Right cardiac atrium (tissue), 5 donors: ENCODE data around the gene LCLAT1. TPM values are rescaled to one million over a fixed set of nuclear protein-coding genes. Genes with fewer than 3 reads are reported as not detected.
A peak's percentile ranks its signal among the peaks of the same experiment; 100 is the strongest.

ENCODE experiments used
- ATAC-seq, 2 donors: fragments of 200-7000 bp; cut with Tn5 transposase; one replicate each; pipeline versions ENCODE4 v1.8.0 to v1.9.1; 2020; ENCODE audit warnings: moderate library complexity in 2 of 2, mild to moderate bottlenecking in 1 of 2
- DNase-seq, 3 donors: peaks; one replicate each; pipeline ENCODE4 v3.0.0-alpha.2; 2020
- H3K27ac ChIP-seq: one replicate; pipeline ENCODE4 v1.5.1; 2013; ENCODE audit warnings: mild to moderate bottlenecking, low read length, control low read depth, moderate library complexity
- H3K27me3 ChIP-seq: one replicate; pipeline ENCODE4 v1.6.1; 2013; ENCODE audit not compliant: control insufficient read depth, insufficient read depth
- H3K4me1 ChIP-seq: one replicate; pipeline ENCODE4 v1.6.1; 2013; ENCODE audit warnings: low read length; ENCODE audit not compliant: control insufficient read depth, insufficient read depth
- H3K4me3 ChIP-seq: one replicate; pipeline ENCODE4 v1.5.1; 2013; ENCODE audit warnings: low read length, control low read depth
- H3K9me3 ChIP-seq: one replicate; pipeline ENCODE4 v1.6.1; 2013; ENCODE audit warnings: low read length; ENCODE audit not compliant: control insufficient read depth
- WGBS: extraction: QIAGEN DNeasy Blood & Tissue Kit; methylation state at CpG from one replicate; pipeline ENCODE4 v1.1.7; 2013; 5-methylcytosine and 5-hydroxymethylcytosine counted together
- intact Hi-C, 4 donors: fragments of 100-400 bp; cut with DNase I; formaldehyde crosslinking; loops; one replicate each; pipeline versions ENCODE4 v1.11.0 to v1.14.0; 2022 to 2023
- polyA plus RNA-seq: library from polyadenylated mRNA; stranded (reverse); fragments of 200-250 nt; gene quantifications from one replicate; pipeline ENCODE4 v1.2.3, GENCODE V29; 2013
- total RNA-seq, 4 donors: library from RNA; stranded (reverse); fragmentation: NEBNext Ultra II Directional; extraction: Animal tissue kit (Norgen Biotek cat#: 25700); gene quantifications; one replicate each; pipeline ENCODE4 v1.2.1, GENCODE V29; 2021
- donor health status: healthy with polysubstance abuse.
- donor health status: DM: no; HTN: yes; CAD: no.
- donor health status: DM: no; HTN: no; CAD: no.
- donor health status: DM: no; HTN: yes; CAD: no; lungs with severe emphysema.
- donor health status: DM: yes; HTN: yes; CAD: no.

The LCLAT1 gene
- total and polyA plus RNA-seq, 5 donors: 5.1 to 18.7 (median 16.0) TPM

- Histone ChIP-seq H3K9me3 (no peaks in the 10 kb centered on the region), H3K4me1 (no peaks in the 10 kb centered on the region), H3K27me3 (no peaks in the 10 kb centered on the region), H3K4me3 (no peak overlapping the region), H3K27ac (no peak overlapping the region)
- DNase-seq (no peak), ATAC-seq (no peak)
- intact Hi-C loops: loop anchor here in 1 of 4 donors (10.0 kb wide), 1 partner anchor 268 kb away; no protein-coding TSS in a partner anchor
Observed at GRCh38 chr2:30472326-30472725, 25.3 kb downstream of the LCLAT1 start.

GRCh38 chr2:30475542-30475941 is 28.5 kb downstream of the LCLAT1 start:
- no peaks in the 10 kb centered on the region for H3K4me1 ChIP-seq
- ATAC-seq: no peak
- intact Hi-C loops: loop anchor here in 1 of 4 donors (10.0 kb wide), 1 partner anchor 271 kb away; no protein-coding TSS in a partner anchor

GRCh38 chr2:30476636-30477035 is 29.6 kb downstream of the LCLAT1 start:
- Histone ChIP-seq H3K27ac (no peak overlapping the region), H3K4me1 (peaks cover 3% of the 10 kb centered on the region), H3K4me3 (no peak overlapping the region), H3K27me3 (no peaks in the 10 kb centered on the region), H3K9me3 (no peaks in the 10 kb centered on the region)
- 74% methylated on average over 2 of the region's 2 CpGs for WGBS
- intact Hi-C loops: loop anchor here in 1 of 4 donors (10.0 kb wide), 1 partner anchor 272 kb away; no protein-coding TSS in a partner anchor
- ATAC-seq (no peak), DNase-seq (no peak)

More at GRCh38 chr2:30475542-30475941, 28.5 kb downstream of the LCLAT1 start:
- DNase-seq: no peak
- Histone ChIP-seq H3K27ac (no peak overlapping the region), H3K9me3 (no peaks in the 10 kb centered on the region), H3K27me3 (no peaks in the 10 kb centered on the region), H3K4me3 (no peak overlapping the region)

- Histone ChIP-seq H3K4me1 (peaks cover 3% of the 10 kb centered on the region), H3K27ac (no peak overlapping the region), H3K9me3 (no peaks in the 10 kb centered on the region), H3K27me3 (no peaks in the 10 kb centered on the region), H3K4me3 (no peak overlapping the region)
- no peak for DNase-seq
- no peak for ATAC-seq
- WGBS: 77% methylated on average over 6 of the region's 6 CpGs
- intact Hi-C loops: no loop called here
Observed at GRCh38 chr2:30480703-30481322, 33.8 kb downstream of the LCLAT1 start.

GRCh38 chr2:30481323-30481800 is 34.3 kb downstream of the LCLAT1 start:
- peak in 1 of 2 donors; percentile 57 for ATAC-seq
- 66% methylated on average over 3 of the region's 3 CpGs for WGBS
- DNase-seq: peak; percentile 31 to 75 (median 65)
- intact Hi-C loops: no loop called here
- Histone ChIP-seq H3K4me3 (no peak overlapping the region), H3K27ac (no peak overlapping the region), H3K9me3 (no peaks in the 10 kb centered on the region), H3K4me1 (peaks cover 3% of the 10 kb centered on the region), H3K27me3 (no peaks in the 10 kb centered on the region)

GRCh38 chr2:30482011-30482410 is 35.0 kb downstream of the LCLAT1 start:
- no peak for DNase-seq
- H3K4me3 ChIP-seq: no peak overlapping the region
- no peak for ATAC-seq
- H3K27me3 ChIP-seq: no peaks in the 10 kb centered on the region
- peaks cover 3% of the 10 kb centered on the region for H3K4me1 ChIP-seq
- no peak overlapping the region for H3K27ac ChIP-seq
- intact Hi-C loops: no loop called here
- H3K9me3 ChIP-seq: no peaks in the 10 kb centered on the region

GRCh38 chr2:30484145-30484544 is 37.1 kb downstream of the LCLAT1 start:
- intact Hi-C loops: no loop called here
- Histone ChIP-seq H3K9me3 (no peaks in the 10 kb centered on the region), H3K4me3 (no peak overlapping the region), H3K27me3 (no peaks in the 10 kb centered on the region), H3K27ac (no peak overlapping the region), H3K4me1 (peaks cover 3% of the 10 kb centered on the region)
- ATAC-seq (no peak), DNase-seq (no peak)
- 76% methylated on average over 3 of the region's 3 CpGs for WGBS

GRCh38 chr2:30484995-30485394 is 37.9 kb downstream of the LCLAT1 start:
- no peak for DNase-seq
- no peaks in the 10 kb centered on the region for H3K9me3 ChIP-seq
- intact Hi-C loops: no loop called here
- 84% methylated on average over 4 of the region's 4 CpGs for WGBS
- no peaks in the 10 kb centered on the region for H3K27me3 ChIP-seq
- no peak overlapping the region for H3K27ac ChIP-seq
- H3K4me1 ChIP-seq: peaks cover 3% of the 10 kb centered on the region
- ATAC-seq: no peak
- H3K4me3 ChIP-seq: no peak overlapping the region

GRCh38 chr2:30486655-30487054 is 39.6 kb downstream of the LCLAT1 start:
- no peaks in the 10 kb centered on the region for H3K27me3 ChIP-seq
- peaks cover 2% of the 10 kb centered on the region for H3K4me1 ChIP-seq
- intact Hi-C loops: no loop called here

GRCh38 chr2:30487603-30488002 is 40.6 kb downstream of the LCLAT1 start:
- Histone ChIP-seq H3K4me3 (no peak overlapping the region), H3K27ac (no peak overlapping the region), H3K27me3 (no peaks in the 10 kb centered on the region), H3K9me3 (no peaks in the 10 kb centered on the region), H3K4me1 (peaks cover 2% of the 10 kb centered on the region)
- DNase-seq (no peak), ATAC-seq (no peak)
- intact Hi-C loops: no loop called here

More at GRCh38 chr2:30486655-30487054, 39.6 kb downstream of the LCLAT1 start:
- Histone ChIP-seq H3K27ac (no peak overlapping the region), H3K4me3 (no peak overlapping the region), H3K9me3 (no peaks in the 10 kb centered on the region)
- DNase-seq (no peak), ATAC-seq (no peak)

GRCh38 chr2:30488012-30488659 is 41.1 kb downstream of the LCLAT1 start:
- ATAC-seq (no peak), DNase-seq (no peak)
- no peak overlapping the region for H3K4me3 ChIP-seq
- WGBS: 39% methylated on average over 1 of the region's 1 CpG
- intact Hi-C loops: no loop called here
- no peaks in the 10 kb centered on the region for H3K9me3 ChIP-seq
- peaks cover 2% of the 10 kb centered on the region for H3K4me1 ChIP-seq
- no peak overlapping the region for H3K27ac ChIP-seq
- H3K27me3 ChIP-seq: no peaks in the 10 kb centered on the region
